SK-N-SH treated with all-trans-retinoic acid at 6 μM for 48 hours (cell line): ENCODE results near the gene CAND2.

Experiments used
- ATAC-seq: fragments of 200-7000 bp; cut with Tn5 transposase; 3 replicates; pipeline ENCODE4 v1.9.1; 2020; ENCODE audit warnings: mild to moderate bottlenecking, moderate library complexity
- ARNTL ChIP-seq: fragments of 450-650 bp; formaldehyde crosslinking; IDR thresholded peaks from 2 replicates; pipeline ENCODE4 v1.5.0; 2020; ENCODE audit warnings: low read depth, mild to moderate bottlenecking, moderate library complexity, borderline replicate concordance
- BACH2 ChIP-seq: fragments of 250-450 bp; sonication (Bioruptor Pico); IDR thresholded peaks from 2 replicates; pipeline ENCODE4 v1.9.0; 2021; ENCODE audit warnings: mild to moderate bottlenecking, borderline replicate concordance
- CSDC2 ChIP-seq: fragments of 250-450 bp; sonication (Bioruptor Pico); IDR thresholded peaks from 2 replicates; pipeline ENCODE4 v1.5.0; 2020; ENCODE audit warnings: mild to moderate bottlenecking, moderate library complexity
- ESRRG ChIP-seq: fragments of 250-450 bp; sonication (Bioruptor Pico); IDR thresholded peaks from 2 replicates; pipeline ENCODE4 v1.6.1; 2021; ENCODE audit warnings: mild to moderate bottlenecking
- GLIS3 ChIP-seq: fragments of 250-450 bp; sonication (Bioruptor Pico); IDR thresholded peaks from 2 replicates; pipeline ENCODE4 v1.5.0; 2020; ENCODE audit warnings: mild to moderate bottlenecking, moderate library complexity
- ISL1 ChIP-seq: fragments of 250-450 bp; sonication (Bioruptor Pico); IDR thresholded peaks from 2 replicates; pipeline ENCODE4 v2.1.2; 2022; ENCODE audit warnings: mild to moderate bottlenecking, moderate library complexity
- OSR1 ChIP-seq: fragments of 250-450 bp; sonication (Bioruptor Pico); IDR thresholded peaks from 2 replicates; pipeline ENCODE4 v1.8.0; 2022; ENCODE audit warnings: moderate library complexity, mild to moderate bottlenecking, inconsistent platforms
- PPARA ChIP-seq: fragments of 250-450 bp; sonication (Bioruptor Pico); IDR thresholded peaks from 2 replicates; pipeline ENCODE4 v1.5.0; 2020; ENCODE audit warnings: mild to moderate bottlenecking, borderline replicate concordance
- RARB ChIP-seq: fragments of 250-450 bp; sonication (Bioruptor Pico); IDR thresholded peaks from 2 replicates; pipeline ENCODE4 v1.8.0; 2021; ENCODE audit warnings: mild to moderate bottlenecking, moderate library complexity
- SNAI2 ChIP-seq: fragments of 250-450 bp; sonication (Bioruptor Pico); IDR thresholded peaks from 2 replicates; pipeline ENCODE4 v1.5.0; 2020; ENCODE audit warnings: mild to moderate bottlenecking, moderate library complexity
- TOX ChIP-seq: fragments of 250-450 bp; sonication (Bioruptor Pico); IDR thresholded peaks from 2 replicates; pipeline ENCODE4 v1.8.0; 2021; ENCODE audit warnings: mild to moderate bottlenecking, moderate library complexity, borderline replicate concordance
- TSHZ2 ChIP-seq: fragments of 250-450 bp; sonication (Bioruptor Pico); IDR thresholded peaks from 2 replicates; pipeline ENCODE4 v1.5.0; 2020; ENCODE audit warnings: mild to moderate bottlenecking, moderate library complexity
- ZC3H10 ChIP-seq: fragments of 250-450 bp; sonication (Bioruptor Pico); IDR thresholded peaks from 2 replicates; pipeline ENCODE4 v1.5.1; 2021; ENCODE audit warnings: mild to moderate bottlenecking, moderate library complexity
- ZFP3 ChIP-seq: fragments of 250-450 bp; sonication (Bioruptor Pico); IDR thresholded peaks from 2 replicates; pipeline ENCODE4 v1.5.0; 2020; ENCODE audit warnings: mild to moderate bottlenecking, moderate library complexity
- ZFP30 ChIP-seq: fragments of 450-650 bp; formaldehyde crosslinking; IDR thresholded peaks from 2 replicates; pipeline ENCODE4 v1.5.0; 2022; ENCODE audit warnings: mild to moderate bottlenecking, moderate library complexity
- ZNF565 ChIP-seq: fragments of 450-650 bp; formaldehyde crosslinking; conservative IDR thresholded peaks from 2 replicates; pipeline ENCODE4 v1.5.0; 2020; ENCODE audit warnings: low read depth, mild to moderate bottlenecking, moderate library complexity
- ZNF70 ChIP-seq: fragments of 450-650 bp; formaldehyde crosslinking; IDR thresholded peaks from 2 replicates; pipeline ENCODE4 v1.5.0; 2020; ENCODE audit warnings: mild to moderate bottlenecking, moderate library complexity
- ZNF8 ChIP-seq: fragments of 450-650 bp; formaldehyde crosslinking; IDR thresholded peaks from 2 replicates; pipeline ENCODE4 v1.5.0; 2020; ENCODE audit warnings: mild to moderate bottlenecking, moderate library complexity
- TF ChIP-seq, protein P1 (sequence below): fragments of 250-450 bp; sonication (Bioruptor Pico); IDR thresholded peaks from 2 replicates; pipeline ENCODE4 v1.5.1; 2021; ENCODE audit warnings: mild to moderate bottlenecking, moderate library complexity
- TF ChIP-seq, protein P2 (sequence below): fragments of 250-450 bp; sonication (Bioruptor Pico); IDR thresholded peaks from 2 replicates; pipeline ENCODE4 v1.5.1; 2020; ENCODE audit warnings: low read depth, mild to moderate bottlenecking, moderate library complexity
- TF ChIP-seq, protein P3 (sequence below): fragments of 250-450 bp; sonication (Bioruptor Pico); IDR thresholded peaks from 2 replicates; pipeline ENCODE4 v1.8.0; 2020; ENCODE audit warnings: mild to moderate bottlenecking, moderate library complexity, borderline replicate concordance

The CAND2 gene

DNA sequence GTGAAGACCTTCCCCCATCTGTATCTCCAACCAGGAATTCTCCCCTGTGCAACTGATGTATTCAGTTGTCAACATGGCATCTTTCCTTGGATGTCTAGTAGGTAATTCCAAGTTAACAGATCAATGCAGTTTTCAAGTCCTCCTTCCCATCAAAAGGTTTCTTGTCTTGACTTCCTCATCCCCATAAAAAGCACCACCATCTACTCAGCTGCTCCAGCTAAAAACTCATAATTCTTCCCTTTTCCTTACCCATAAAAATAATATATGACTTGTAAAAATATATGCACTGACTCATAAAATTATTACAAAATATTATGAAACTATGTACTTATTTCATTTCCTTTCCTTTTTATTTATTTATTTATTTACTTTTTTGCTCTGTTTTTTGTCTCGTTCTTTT is 5.0 kb upstream of the CAND2 start:
- no peak for ATAC-seq
- no peak for TF ChIP-seq BACH2 (CRISPR knock-in tag)
- TF ChIP-seq ZNF565 (CRISPR knock-in tag), result no peak
- TF ChIP-seq RARB, result no peak
- TF ChIP-seq ZFP30 (CRISPR knock-in tag), result no peak
- no peak for TF ChIP-seq OSR1 (CRISPR knock-in tag)
- TF ChIP-seq PPARA (CRISPR knock-in tag), result no peak
- TF ChIP-seq ZNF70 (CRISPR knock-in tag), result no peak
- no peak for TF ChIP-seq TSHZ2 (CRISPR knock-in tag)

GRCh38 chr3:12793701-12794100 is 2.8 kb upstream of the CAND2 start:
- ATAC-seq, result no peak
- TF ChIP-seq SNAI2 (CRISPR knock-in tag) (no peak), TOX (no peak), ZNF565 (CRISPR knock-in tag) (no peak), RARB (no peak), ESRRG (no peak), ZFP30 (CRISPR knock-in tag) (no peak), ZC3H10 (CRISPR knock-in tag) (no peak), ZNF8 (no peak), ZFP3 (CRISPR knock-in tag) (no peak), GLIS3 (CRISPR knock-in tag) (no peak)
- TF ChIP-seq, protein P1, sequence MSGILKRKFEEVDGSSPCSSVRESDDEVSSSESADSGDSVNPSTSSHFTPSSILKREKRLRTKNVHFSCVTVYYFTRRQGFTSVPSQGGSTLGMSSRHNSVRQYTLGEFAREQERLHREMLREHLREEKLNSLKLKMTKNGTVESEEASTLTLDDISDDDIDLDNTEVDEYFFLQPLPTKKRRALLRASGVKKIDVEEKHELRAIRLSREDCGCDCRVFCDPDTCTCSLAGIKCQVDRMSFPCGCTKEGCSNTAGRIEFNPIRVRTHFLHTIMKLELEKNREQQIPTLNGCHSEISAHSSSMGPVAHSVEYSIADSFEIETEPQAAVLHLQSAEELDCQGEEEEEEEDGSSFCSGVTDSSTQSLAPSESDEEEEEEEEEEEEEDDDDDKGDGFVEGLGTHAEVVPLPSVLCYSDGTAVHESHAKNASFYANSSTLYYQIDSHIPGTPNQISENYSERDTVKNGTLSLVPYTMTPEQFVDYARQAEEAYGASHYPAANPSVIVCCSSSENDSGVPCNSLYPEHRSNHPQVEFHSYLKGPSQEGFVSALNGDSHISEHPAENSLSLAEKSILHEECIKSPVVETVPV, result no peak
- TF ChIP-seq, all 23 proteins: peak for 0

GRCh38 chr3:12797124-12797891 is 828 bp downstream of the CAND2 start:
- no peak for TF ChIP-seq ZNF8
- TF ChIP-seq ZC3H10 (CRISPR knock-in tag), result no peak
- no peak for TF ChIP-seq ARNTL (CRISPR knock-in tag)
- TF ChIP-seq RARB, result no peak
- no peak for TF ChIP-seq ZNF565 (CRISPR knock-in tag)
- TF ChIP-seq ISL1 (CRISPR knock-in tag), result no peak
- TF ChIP-seq TOX, result no peak
- TF ChIP-seq, protein P2, sequence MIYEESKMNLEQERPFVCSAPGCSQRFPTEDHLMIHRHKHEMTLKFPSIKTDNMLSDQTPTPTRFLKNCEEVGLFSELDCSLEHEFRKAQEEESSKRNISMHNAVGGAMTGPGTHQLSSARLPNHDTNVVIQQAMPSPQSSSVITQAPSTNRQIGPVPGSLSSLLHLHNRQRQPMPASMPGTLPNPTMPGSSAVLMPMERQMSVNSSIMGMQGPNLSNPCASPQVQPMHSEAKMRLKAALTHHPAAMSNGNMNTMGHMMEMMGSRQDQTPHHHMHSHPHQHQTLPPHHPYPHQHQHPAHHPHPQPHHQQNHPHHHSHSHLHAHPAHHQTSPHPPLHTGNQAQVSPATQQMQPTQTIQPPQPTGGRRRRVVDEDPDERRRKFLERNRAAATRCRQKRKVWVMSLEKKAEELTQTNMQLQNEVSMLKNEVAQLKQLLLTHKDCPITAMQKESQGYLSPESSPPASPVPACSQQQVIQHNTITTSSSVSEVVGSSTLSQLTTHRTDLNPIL, result no peak
- no peak for TF ChIP-seq ZFP30 (CRISPR knock-in tag)
- TF ChIP-seq BACH2 (CRISPR knock-in tag), result no peak
- no peak for ATAC-seq

- ATAC-seq, result no peak
- TF ChIP-seq, protein P1, result no peak
- TF ChIP-seq CSDC2 (CRISPR knock-in tag), result no peak
- TF ChIP-seq ZFP3 (CRISPR knock-in tag), result no peak
- no peak for TF ChIP-seq ZNF565 (CRISPR knock-in tag)
- TF ChIP-seq GLIS3 (CRISPR knock-in tag), result no peak
- no peak for TF ChIP-seq TOX
- no peak for TF ChIP-seq TSHZ2 (CRISPR knock-in tag)
- no peak for TF ChIP-seq ESRRG
- no peak for TF ChIP-seq ARNTL (CRISPR knock-in tag)
- TF ChIP-seq, protein P3, sequence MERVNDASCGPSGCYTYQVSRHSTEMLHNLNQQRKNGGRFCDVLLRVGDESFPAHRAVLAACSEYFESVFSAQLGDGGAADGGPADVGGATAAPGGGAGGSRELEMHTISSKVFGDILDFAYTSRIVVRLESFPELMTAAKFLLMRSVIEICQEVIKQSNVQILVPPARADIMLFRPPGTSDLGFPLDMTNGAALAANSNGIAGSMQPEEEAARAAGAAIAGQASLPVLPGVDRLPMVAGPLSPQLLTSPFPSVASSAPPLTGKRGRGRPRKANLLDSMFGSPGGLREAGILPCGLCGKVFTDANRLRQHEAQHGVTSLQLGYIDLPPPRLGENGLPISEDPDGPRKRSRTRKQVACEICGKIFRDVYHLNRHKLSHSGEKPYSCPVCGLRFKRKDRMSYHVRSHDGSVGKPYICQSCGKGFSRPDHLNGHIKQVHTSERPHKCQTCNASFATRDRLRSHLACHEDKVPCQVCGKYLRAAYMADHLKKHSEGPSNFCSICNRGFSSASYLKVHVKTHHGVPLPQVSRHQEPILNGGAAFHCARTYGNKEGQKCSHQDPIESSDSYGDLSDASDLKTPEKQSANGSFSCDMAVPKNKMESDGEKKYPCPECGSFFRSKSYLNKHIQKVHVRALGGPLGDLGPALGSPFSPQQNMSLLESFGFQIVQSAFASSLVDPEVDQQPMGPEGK (CRISPR knock-in tag), result no peak
- TF ChIP-seq ZNF8, result no peak
- TF ChIP-seq, all 23 proteins: peak for 0
These were observed 1.5 kb downstream of the CAND2 start for GRCh38 chr3:12797892-12798558.
